H1 (cell line): Measurements from ENCODE around the gene GRAMD1C. TPM values are rescaled to one million over a fixed set of nuclear protein-coding genes. Genes with fewer than 3 reads are reported as not detected.

ENCODE experiments used
- CTCF ChIA-PET: fragments of 300-600 bp; sonication (Branson Sonifier 250); formaldehyde crosslinking; loops from one replicate; lab custom pipeline; 2021; ENCODE audit not compliant: partially characterized antibody; lab: Charles Lee
- POLR2A ChIA-PET: fragments of 300-600 bp; sonication (Branson Sonifier 250); formaldehyde crosslinking; loops from one replicate; lab custom pipeline; 2021; ENCODE audit warnings: inconsistent platforms; ENCODE audit not compliant: partially characterized antibody; lab: Charles Lee
- DNase-seq, 2 experiments: peaks; one replicate each; pipeline versions ENCODE4 v3.0.0 to v3.0.0-alpha.2; 2010 to 2022; ENCODE audit warnings: low spot score in 2 of 2, low read depth in 1 of 2, mixed read lengths in 1 of 2
- FAIRE-seq: peaks from 2 replicates; lab custom pipeline; 2011; peaks lifted over from hg19 to GRCh38; lab: Jason Lieb, UNC
- H2AFZ ChIP-seq: 2 replicates; pipeline ENCODE4 v1.8.1; 2012; ENCODE audit warnings: low read length, inconsistent platforms
- H2AK5ac ChIP-seq: 2 replicates; pipeline ENCODE4 v1.6.1; 2013; ENCODE audit warnings: low read depth, low read length
- H2BK120ac ChIP-seq: replicated peaks from 2 replicates; pipeline ENCODE3; 2013; ENCODE audit warnings: low read depth, low read length, inconsistent platforms
- H2BK12ac ChIP-seq: 2 replicates; pipeline ENCODE4 v1.6.1; 2013; ENCODE audit warnings: low read depth, low read length
- H2BK15ac ChIP-seq: 2 replicates; pipeline ENCODE4 v1.6.1; 2013; ENCODE audit warnings: low read length
- H2BK20ac ChIP-seq: 2 replicates; pipeline ENCODE4 v1.6.1; 2013; ENCODE audit warnings: low read length
- H2BK5ac ChIP-seq: 2 replicates; pipeline ENCODE4 v1.6.1; 2013; ENCODE audit warnings: low read depth, low read length
- H3K14ac ChIP-seq: 2 replicates; pipeline ENCODE4 v1.6.1; 2013; ENCODE audit warnings: inconsistent platforms; ENCODE audit not compliant: insufficient read length
- H3K18ac ChIP-seq: 2 replicates; pipeline ENCODE4 v1.6.1; 2013; ENCODE audit warnings: low read length; ENCODE audit errors: extremely low read depth
- H3K23ac ChIP-seq: 2 replicates; pipeline ENCODE4 v1.6.1; 2013; ENCODE audit warnings: inconsistent platforms; ENCODE audit not compliant: insufficient read length
- H3K23me2 ChIP-seq: 2 replicates; pipeline ENCODE4 v1.6.1; 2013; ENCODE audit warnings: low read depth, low read length
- H3K27ac ChIP-seq: 2 replicates; pipeline ENCODE4 v1.6.1; 2011; ENCODE audit warnings: low read depth, low read length, inconsistent platforms
- H3K27me3 ChIP-seq, 4 experiments: replicated peaks in 1 of 4; 1 replicate in 1 of 4; 2 replicates in 3 of 4; pipeline versions ENCODE4 v1.6.1 to v1.8.1; 2011 to 2013; ENCODE audit warnings: low read length in 3 of 4, mild to moderate bottlenecking in 3 of 4, inconsistent platforms in 2 of 4, mixed read lengths in 2 of 4, moderate library complexity in 1 of 4; ENCODE audit not compliant: control insufficient read depth in 3 of 4, insufficient read depth in 3 of 4; ENCODE audit errors: extremely low read depth in 1 of 4
- H3K36me3 ChIP-seq, 4 experiments: 2 replicates each; pipeline versions ENCODE4 v1.6.1 to v1.8.1; 2011 to 2013; ENCODE audit warnings: mild to moderate bottlenecking in 4 of 4, low read length in 3 of 4, moderate library complexity in 2 of 4, control low read depth in 1 of 4, inconsistent platforms in 1 of 4; ENCODE audit not compliant: insufficient read depth in 4 of 4, control insufficient read depth in 2 of 4
- H3K4ac ChIP-seq: replicated peaks from 2 replicates; pipeline ENCODE3; 2013; ENCODE audit warnings: low read length, low read depth, mixed read lengths, inconsistent platforms; ENCODE audit not compliant: insufficient read length
- H3K4me1 ChIP-seq, 4 experiments: replicated peaks in 1 of 4; 1 replicate in 1 of 4; 2 replicates in 3 of 4; pipeline versions ENCODE4 v1.6.1 to v1.8.1; 2011 to 2013; ENCODE audit warnings: low read length in 3 of 4, inconsistent platforms in 2 of 4, mixed read lengths in 1 of 4; ENCODE audit not compliant: insufficient read depth in 4 of 4, control insufficient read depth in 3 of 4
- H3K4me2 ChIP-seq, 2 experiments: 2 replicates each; pipeline versions ENCODE4 v1.6.1 to v1.8.1; 2011 to 2013; ENCODE audit warnings: low read depth in 2 of 2, low read length in 2 of 2, control low read depth in 1 of 2, inconsistent platforms in 1 of 2, mild to moderate bottlenecking in 1 of 2; ENCODE audit not compliant: insufficient read depth in 1 of 2
- H3K4me3 ChIP-seq, 4 experiments: fragments of 200-600, 300-600 bp in 1 of 4; sonication (generic), shearing (Covaris generic), sonication (Bioruptor Twin) in 1 of 4; 2 replicates each; pipeline versions ENCODE4 v1.5.1 to v1.8.1; 2011 to 2016; ENCODE audit warnings: low read length in 4 of 4, low read depth in 3 of 4, control low read depth in 2 of 4, inconsistent platforms in 2 of 4, mild to moderate bottlenecking in 2 of 4, mixed read lengths in 1 of 4, moderate library complexity in 1 of 4; ENCODE audit not compliant: insufficient read depth in 2 of 4; ENCODE audit errors: extremely low read depth in 1 of 4
- H3K56ac ChIP-seq: replicated peaks from 2 replicates; pipeline ENCODE3; 2013; ENCODE audit warnings: low read depth, mild to moderate bottlenecking, mixed read lengths, low read length, inconsistent platforms; ENCODE audit not compliant: insufficient read length
- H3K79me1 ChIP-seq: 2 replicates; pipeline ENCODE4 v1.6.1; 2013; ENCODE audit warnings: low read depth, low read length, control low read depth
- H3K79me2 ChIP-seq, 2 experiments: 2 replicates each; pipeline versions ENCODE4 v1.6.1 to v1.8.1; 2012 to 2013; ENCODE audit warnings: low read length in 2 of 2, mild to moderate bottlenecking in 2 of 2, inconsistent platforms in 1 of 2; ENCODE audit not compliant: insufficient read depth in 2 of 2, control insufficient read depth in 1 of 2
- H3K9ac ChIP-seq, 4 experiments: replicated peaks in 1 of 4; 1 replicate in 1 of 4; 2 replicates in 3 of 4; pipeline versions ENCODE4 v1.6.1 to v1.8.1; 2011 to 2013; ENCODE audit warnings: low read depth in 3 of 4, low read length in 3 of 4, control low read depth in 2 of 4, mild to moderate bottlenecking in 2 of 4, moderate library complexity in 2 of 4, inconsistent platforms in 1 of 4; ENCODE audit errors: extremely low read depth in 1 of 4
- H3K9me3 ChIP-seq, 2 experiments: 2 replicates each; pipeline versions ENCODE4 v1.6.1 to v1.8.1; 2012 to 2013; ENCODE audit warnings: mild to moderate bottlenecking in 2 of 2, moderate library complexity in 2 of 2, control low read depth in 1 of 2, inconsistent platforms in 1 of 2, low read depth in 1 of 2, low read length in 1 of 2, mixed read lengths in 1 of 2; ENCODE audit not compliant: insufficient read depth in 2 of 2
- H4K20me1 ChIP-seq, 2 experiments: replicated peaks in 1 of 2; 2 replicates each; pipeline versions ENCODE3 to v1.8.1; 2011 to 2013; ENCODE audit warnings: inconsistent platforms in 2 of 2, low read length in 2 of 2, mild to moderate bottlenecking in 1 of 2; ENCODE audit not compliant: insufficient read depth in 2 of 2, control insufficient read depth in 1 of 2
- H4K5ac ChIP-seq: 2 replicates; pipeline ENCODE4 v1.6.1; 2013; ENCODE audit warnings: low read length, low read depth, mixed read lengths, inconsistent platforms; ENCODE audit not compliant: insufficient read length
- H4K8ac ChIP-seq: 2 replicates; pipeline ENCODE4 v1.8.0; 2013; ENCODE audit warnings: mild to moderate bottlenecking, moderate library complexity, low read length, inconsistent platforms; ENCODE audit not compliant: insufficient read depth; ENCODE audit errors: extremely low read depth
- H4K91ac ChIP-seq: replicated peaks from 2 replicates; pipeline ENCODE3; 2013; ENCODE audit warnings: low read length, mixed read lengths, inconsistent platforms; ENCODE audit not compliant: insufficient read length
- ATF2 ChIP-seq: IDR thresholded peaks from 2 replicates; pipeline ENCODE4 v1.6.1; 2012; ENCODE audit warnings: low read length, inconsistent platforms
- CEBPB ChIP-seq: IDR thresholded peaks from 2 replicates; pipeline ENCODE4 v1.6.1; 2012; ENCODE audit warnings: low read depth, low read length
- HDAC2 ChIP-seq, 2 experiments: fragments of 300-600 bp in 1 of 2; sonication (generic) in 1 of 2; IDR thresholded peaks; 2 replicates each; pipeline ENCODE4 v1.6.1; 2011 to 2012; ENCODE audit warnings: low read depth in 2 of 2, low read length in 2 of 2, mild to moderate bottlenecking in 2 of 2, moderate library complexity in 2 of 2, borderline replicate concordance in 1 of 2, inconsistent platforms in 1 of 2
- SIRT6 ChIP-seq: IDR thresholded peaks from one replicate; pipeline ENCODE4 v1.7.1; 2012; ENCODE audit warnings: low read length, inconsistent platforms
- WGBS, 2 experiments: shearing (Covaris generic) in 1 of 2; methylation state at CpG; one replicate each; pipeline versions ENCODE4 v1.1.6 to v1.1.7; 2013 to 2015; ENCODE audit warnings: low lambda C conversion rate in 2 of 2, mixed read lengths in 2 of 2, inconsistent platforms in 1 of 2, low coverage in 1 of 2, missing lambda C conversion rate in 1 of 2; ENCODE audit not compliant: insufficient replicate concordance in 2 of 2, insufficient coverage in 1 of 2, insufficient read length in 1 of 2; ENCODE audit errors: extremely low coverage in 1 of 2, missing lambda C conversion rate in 1 of 2; 5-methylcytosine and 5-hydroxymethylcytosine counted together
- polyA plus RNA-seq, 7 experiments: library from polyadenylated mRNA; depleted of rRNA in 3 of 7; stranded (reverse) in 5 of 7; unstranded in 2 of 7; fragments of >200 nt in 5 of 7; fragments of 200-250 nt in 2 of 7; gene quantifications; 1 replicate in 5 of 7; 2 replicates in 1 of 7; 4 replicates in 1 of 7; pipeline versions ENCODE4 v1.2.1 to v1.2.3, GENCODE V29; 2011 to 2013; ENCODE audit warnings: missing spikeins in 2 of 7, mixed read lengths in 2 of 7
- total RNA-seq: library from RNA; stranded (reverse); fragmentation: NEBNext Ultra II Directional; extraction: Animal tissue kit (Norgen Biotek cat#: 25700); gene quantifications from 2 replicates; pipeline ENCODE4 v1.2.1, GENCODE V29; 2021

GRAMD1C gene
- total and polyA plus RNA-seq, 2 of the 8 experiments (the other 6 are each of a cell fraction or from before 2014, with no cell fraction given): 0.62 to 2.1 TPM

GRCh38 chr3:113906568-113907140, 68.1 kb downstream of the GRAMD1C start:
- no peaks in the 10 kb centered on the region for H3K79me2 ChIP-seq

More at GRCh38 chr3:113906568-113907140, 68.1 kb downstream of the GRAMD1C start:
- Histone ChIP-seq H4K8ac (no peak overlapping the region), H2AFZ (no peak overlapping the region), H2AK5ac (no peak overlapping the region), H2BK120ac (no peak overlapping the region), H3K4me3 (no peak overlapping the region), H3K4me2 (no peak overlapping the region), H3K27ac (no peak overlapping the region), H3K56ac (no peak overlapping the region), H4K20me1 (no peaks in the 10 kb centered on the region), H3K9me3 (peaks cover 0 to 5% of the 10 kb centered on the region in 2 experiments; a peak in 1 of 4 replicates), H3K27me3 (no peaks in the 10 kb centered on the region), H3K14ac (no peak overlapping the region), H2BK12ac (no peak overlapping the region), H3K23ac (no peak overlapping the region), H3K4ac (no peak overlapping the region), H2BK20ac (no peak overlapping the region), H3K79me1 (no peaks in the 10 kb centered on the region), H4K5ac (no peak overlapping the region), H4K91ac (no peak overlapping the region), H2BK5ac (no peak overlapping the region), H3K18ac (no peak overlapping the region), H3K9ac (no peak overlapping the region), H3K4me1 (no peaks in the 10 kb centered on the region), H2BK15ac (no peak overlapping the region), H3K36me3 (no peaks in the 10 kb centered on the region), H3K23me2 (no peaks in the 10 kb centered on the region)
- POLR2A ChIA-PET: interaction anchor here (0.6 kb wide), 1 partner anchor 42 kb away, joined by 3 read pairs; no protein-coding TSS in a partner anchor
- no peak for FAIRE-seq
- no peak for TF ChIP-seq ATF2
- TF ChIP-seq HDAC2 (IDR thresholded peaks at IDR 0.05; ENCODE audit: borderline replicate concordance in 1 of 2, low read depth in 2 of 2, low read length in 2 of 2): no peak
- TF ChIP-seq SIRT6: no peak
- TF ChIP-seq CEBPB: no peak
- WGBS, 2 experiments: 81% methylated on average over 4 of the region's 4 CpGs; no CpG with 5 or more reads in 1 of the 2 experiments
- CTCF ChIA-PET: interaction anchor here (1.0 to 2.5 kb wide), 3 partner anchors 61 to 413 kb away, joined by 3 to 17 read pairs (median 4); no protein-coding TSS in a partner anchor
- no peak for DNase-seq
